GM23338 (cell line): ENCODE results near the gene ADCY1.

Source experiments
- EZH2 ChIP-seq: fragments of 200-600 bp; sonication (generic); IDR thresholded peaks from one replicate; pipeline ENCODE4 v1.8.0; 2017; ENCODE audit warnings: antibody characterized with exemption, mild to moderate bottlenecking, low read depth; ENCODE audit not compliant: unreplicated experiment
- EZH2phosphoT487 ChIP-seq: fragments of 200-600 bp; sonication (generic); IDR thresholded peaks from one replicate; pipeline ENCODE4 v1.8.1; 2018; ENCODE audit warnings: antibody characterized with exemption; ENCODE audit not compliant: unreplicated experiment
- POLR2AphosphoS5 ChIP-seq: IDR thresholded peaks from 2 replicates; pipeline ENCODE4 v1.6.1; 2016; ENCODE audit warnings: antibody characterized with exemption, low read depth
- ZNF114 ChIP-seq: fragments of 250-450 bp; sonication (Bioruptor Pico); IDR thresholded peaks from 2 replicates; pipeline ENCODE4 v1.5.0; 2020; ENCODE audit warnings: mild to moderate bottlenecking, moderate library complexity
- TF ChIP-seq, protein P1 (sequence below): IDR thresholded peaks from one replicate; pipeline ENCODE4 v1.6.1; 2018; ENCODE audit warnings: antibody characterized with exemption; ENCODE audit not compliant: unreplicated experiment
- TF ChIP-seq, protein P2 (sequence below), 2 experiments: fragments of 200-600 bp in 1 of 2; sonication (generic) in 1 of 2; conservative IDR thresholded peaks; 2 replicates each; pipeline versions ENCODE4 v1.5.1 to v1.6.1; 2016 to 2017; ENCODE audit warnings: antibody characterized with exemption in 2 of 2, low read depth in 2 of 2, mild to moderate bottlenecking in 2 of 2, moderate library complexity in 1 of 2

DNA sequence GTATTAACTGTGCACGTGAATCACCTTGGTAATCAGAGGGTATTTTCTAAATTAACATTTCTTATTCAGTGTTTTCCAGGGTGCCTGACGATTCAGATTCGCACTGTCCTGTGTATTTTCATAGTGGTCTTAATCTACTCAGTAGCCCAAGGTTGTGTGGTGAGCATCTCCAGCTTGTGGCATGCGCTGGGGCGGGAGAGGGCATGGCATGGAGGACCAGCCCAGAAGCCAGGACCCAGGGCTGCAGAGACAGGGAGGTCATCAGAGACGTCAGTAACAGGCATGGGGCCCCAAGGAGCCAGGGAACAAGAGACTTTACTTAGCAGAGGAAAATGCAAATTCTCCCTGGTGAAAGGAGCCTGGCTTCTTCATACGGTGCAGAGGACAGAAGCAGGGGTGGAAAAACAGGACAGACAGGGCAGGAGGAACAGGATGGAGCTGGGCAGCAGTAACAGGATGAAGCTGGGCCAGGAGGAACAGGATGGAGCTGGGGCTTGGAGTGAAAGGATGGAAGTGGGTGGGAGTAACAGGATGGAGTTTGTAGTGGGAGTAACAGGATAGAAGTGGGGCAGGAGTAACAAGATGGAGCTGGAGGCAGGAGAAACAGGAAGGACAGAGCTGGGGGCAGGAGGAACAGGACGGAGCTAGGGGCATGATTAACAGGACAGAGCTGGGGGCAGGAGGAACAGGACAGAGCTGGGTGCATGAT lies 110.9 kb downstream of the ADCY1 start:
- TF ChIP-seq ZNF114 (CRISPR knock-in tag) (no peak), POLR2AphosphoS5 (no peak), EZH2 (no peak), EZH2phosphoT487 (no peak)
- TF ChIP-seq, protein P1, sequence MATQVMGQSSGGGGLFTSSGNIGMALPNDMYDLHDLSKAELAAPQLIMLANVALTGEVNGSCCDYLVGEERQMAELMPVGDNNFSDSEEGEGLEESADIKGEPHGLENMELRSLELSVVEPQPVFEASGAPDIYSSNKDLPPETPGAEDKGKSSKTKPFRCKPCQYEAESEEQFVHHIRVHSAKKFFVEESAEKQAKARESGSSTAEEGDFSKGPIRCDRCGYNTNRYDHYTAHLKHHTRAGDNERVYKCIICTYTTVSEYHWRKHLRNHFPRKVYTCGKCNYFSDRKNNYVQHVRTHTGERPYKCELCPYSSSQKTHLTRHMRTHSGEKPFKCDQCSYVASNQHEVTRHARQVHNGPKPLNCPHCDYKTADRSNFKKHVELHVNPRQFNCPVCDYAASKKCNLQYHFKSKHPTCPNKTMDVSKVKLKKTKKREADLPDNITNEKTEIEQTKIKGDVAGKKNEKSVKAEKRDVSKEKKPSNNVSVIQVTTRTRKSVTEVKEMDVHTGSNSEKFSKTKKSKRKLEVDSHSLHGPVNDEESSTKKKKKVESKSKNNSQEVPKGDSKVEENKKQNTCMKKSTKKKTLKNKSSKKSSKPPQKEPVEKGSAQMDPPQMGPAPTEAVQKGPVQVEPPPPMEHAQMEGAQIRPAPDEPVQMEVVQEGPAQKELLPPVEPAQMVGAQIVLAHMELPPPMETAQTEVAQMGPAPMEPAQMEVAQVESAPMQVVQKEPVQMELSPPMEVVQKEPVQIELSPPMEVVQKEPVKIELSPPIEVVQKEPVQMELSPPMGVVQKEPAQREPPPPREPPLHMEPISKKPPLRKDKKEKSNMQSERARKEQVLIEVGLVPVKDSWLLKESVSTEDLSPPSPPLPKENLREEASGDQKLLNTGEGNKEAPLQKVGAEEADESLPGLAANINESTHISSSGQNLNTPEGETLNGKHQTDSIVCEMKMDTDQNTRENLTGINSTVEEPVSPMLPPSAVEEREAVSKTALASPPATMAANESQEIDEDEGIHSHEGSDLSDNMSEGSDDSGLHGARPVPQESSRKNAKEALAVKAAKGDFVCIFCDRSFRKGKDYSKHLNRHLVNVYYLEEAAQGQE = no peak
- TF ChIP-seq, protein P2, sequence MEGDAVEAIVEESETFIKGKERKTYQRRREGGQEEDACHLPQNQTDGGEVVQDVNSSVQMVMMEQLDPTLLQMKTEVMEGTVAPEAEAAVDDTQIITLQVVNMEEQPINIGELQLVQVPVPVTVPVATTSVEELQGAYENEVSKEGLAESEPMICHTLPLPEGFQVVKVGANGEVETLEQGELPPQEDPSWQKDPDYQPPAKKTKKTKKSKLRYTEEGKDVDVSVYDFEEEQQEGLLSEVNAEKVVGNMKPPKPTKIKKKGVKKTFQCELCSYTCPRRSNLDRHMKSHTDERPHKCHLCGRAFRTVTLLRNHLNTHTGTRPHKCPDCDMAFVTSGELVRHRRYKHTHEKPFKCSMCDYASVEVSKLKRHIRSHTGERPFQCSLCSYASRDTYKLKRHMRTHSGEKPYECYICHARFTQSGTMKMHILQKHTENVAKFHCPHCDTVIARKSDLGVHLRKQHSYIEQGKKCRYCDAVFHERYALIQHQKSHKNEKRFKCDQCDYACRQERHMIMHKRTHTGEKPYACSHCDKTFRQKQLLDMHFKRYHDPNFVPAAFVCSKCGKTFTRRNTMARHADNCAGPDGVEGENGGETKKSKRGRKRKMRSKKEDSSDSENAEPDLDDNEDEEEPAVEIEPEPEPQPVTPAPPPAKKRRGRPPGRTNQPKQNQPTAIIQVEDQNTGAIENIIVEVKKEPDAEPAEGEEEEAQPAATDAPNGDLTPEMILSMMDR (conservative IDR thresholded peaks at IDR 0.05; ENCODE audit: low read depth in 2 of 2) = no peak
